A673 (cell line): Measurements from ENCODE around the gene BNIP1.

ENCODE experiments used
- EZH2 ChIP-seq: fragments of 200-600 bp; sonication (generic); IDR thresholded peaks from 2 replicates; pipeline ENCODE4 v1.6.1; 2017; ENCODE audit warnings: borderline replicate concordance, low read depth, mild to moderate bottlenecking, mixed read lengths, antibody characterized with exemption, low read length; ENCODE audit not compliant: poor library complexity, severe bottlenecking
- TF ChIP-seq, protein P1 (sequence below): fragments of 300-800, 200-600 bp; sonication (generic); conservative IDR thresholded peaks from 2 replicates; pipeline ENCODE4 v1.5.1; 2017; ENCODE audit warnings: low read depth, mild to moderate bottlenecking, antibody characterized with exemption, low read length, moderate library complexity, mixed read lengths

DNA sequence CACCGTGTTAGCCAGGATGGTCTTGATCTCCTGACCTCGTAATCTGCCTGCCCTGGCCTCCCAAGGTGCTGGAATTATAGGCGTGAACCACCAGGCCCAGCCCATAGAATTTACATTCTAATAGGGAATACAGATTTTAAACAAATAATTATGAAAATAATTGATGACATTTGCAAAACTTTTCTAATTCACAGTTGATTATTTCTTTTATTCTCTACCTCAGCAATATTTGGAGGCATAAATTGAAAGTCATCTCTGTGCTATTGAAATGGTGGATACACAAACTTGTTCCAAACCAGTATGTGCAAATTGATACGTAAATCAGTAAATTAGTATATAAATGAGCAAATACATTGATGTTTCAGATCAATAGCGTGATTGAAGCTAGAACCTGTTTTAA is 8.2 kb downstream of the BNIP1 start:
- TF ChIP-seq, protein P1, sequence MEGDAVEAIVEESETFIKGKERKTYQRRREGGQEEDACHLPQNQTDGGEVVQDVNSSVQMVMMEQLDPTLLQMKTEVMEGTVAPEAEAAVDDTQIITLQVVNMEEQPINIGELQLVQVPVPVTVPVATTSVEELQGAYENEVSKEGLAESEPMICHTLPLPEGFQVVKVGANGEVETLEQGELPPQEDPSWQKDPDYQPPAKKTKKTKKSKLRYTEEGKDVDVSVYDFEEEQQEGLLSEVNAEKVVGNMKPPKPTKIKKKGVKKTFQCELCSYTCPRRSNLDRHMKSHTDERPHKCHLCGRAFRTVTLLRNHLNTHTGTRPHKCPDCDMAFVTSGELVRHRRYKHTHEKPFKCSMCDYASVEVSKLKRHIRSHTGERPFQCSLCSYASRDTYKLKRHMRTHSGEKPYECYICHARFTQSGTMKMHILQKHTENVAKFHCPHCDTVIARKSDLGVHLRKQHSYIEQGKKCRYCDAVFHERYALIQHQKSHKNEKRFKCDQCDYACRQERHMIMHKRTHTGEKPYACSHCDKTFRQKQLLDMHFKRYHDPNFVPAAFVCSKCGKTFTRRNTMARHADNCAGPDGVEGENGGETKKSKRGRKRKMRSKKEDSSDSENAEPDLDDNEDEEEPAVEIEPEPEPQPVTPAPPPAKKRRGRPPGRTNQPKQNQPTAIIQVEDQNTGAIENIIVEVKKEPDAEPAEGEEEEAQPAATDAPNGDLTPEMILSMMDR = no peak
- no peak for TF ChIP-seq EZH2
